CD14-positive monocyte (primary cell): ENCODE data around the gene AFAP1L1. TPM values are rescaled to one million over a fixed set of nuclear protein-coding genes. Genes with fewer than 3 reads are reported as not detected.

Experiments used
- DNase-seq, 3 donors: peaks; one replicate each; pipeline ENCODE4 v3.0.0-alpha.2; 2011 to 2022
- H2AFZ ChIP-seq: 2 replicates; pipeline ENCODE4 v1.6.0; 2012; ENCODE audit warnings: mild to moderate bottlenecking, low read depth, low read length, inconsistent platforms; ENCODE audit not compliant: insufficient read depth, poor library complexity, severe bottlenecking
- H3K27ac ChIP-seq, 2 donors: 1 replicate in 1 of 2; 2 replicates in 1 of 2; pipeline ENCODE4 v1.5.1; 2012 to 2013; ENCODE audit warnings: low read length in 2 of 2, control low read depth in 1 of 2, inconsistent platforms in 1 of 2, low read depth in 1 of 2, mild to moderate bottlenecking in 1 of 2
- H3K27me3 ChIP-seq, 2 donors: one replicate each; pipeline versions ENCODE4 v1.6.0 to v1.6.1; 2011 to 2013; ENCODE audit warnings: low read length in 2 of 2; ENCODE audit not compliant: control insufficient read depth in 2 of 2, insufficient read depth in 2 of 2
- H3K36me3 ChIP-seq, 2 donors: replicated peaks in 1 of 2; 1 replicate in 1 of 2; 2 replicates in 1 of 2; pipeline versions ENCODE4 v1.5.1 to v1.6.1; 2012 to 2013; ENCODE audit warnings: low read length in 2 of 2, control low read depth in 1 of 2, inconsistent platforms in 1 of 2, mild to moderate bottlenecking in 1 of 2; ENCODE audit not compliant: insufficient read depth in 2 of 2, control insufficient read depth in 1 of 2
- H3K4me1 ChIP-seq, 2 donors: 1 replicate in 1 of 2; 2 replicates in 1 of 2; pipeline versions ENCODE4 v1.5.1 to v1.6.1; 2012 to 2013; ENCODE audit warnings: low read length in 2 of 2, control low read depth in 1 of 2, inconsistent platforms in 1 of 2, mild to moderate bottlenecking in 1 of 2, moderate library complexity in 1 of 2; ENCODE audit not compliant: insufficient read depth in 2 of 2, control insufficient read depth in 1 of 2
- H3K4me2 ChIP-seq: replicated peaks from 2 replicates; pipeline ENCODE3; 2012; ENCODE audit warnings: low read length, moderate library complexity, mild to moderate bottlenecking; ENCODE audit not compliant: poor library complexity, severe bottlenecking; ENCODE audit errors: extremely low read depth
- H3K4me3 ChIP-seq, 3 experiments: fragments of 200-600 bp in 1 of 3; sonication (generic) in 1 of 3; replicated peaks in 1 of 3; 1 replicate in 2 of 3; 2 replicates in 1 of 3; pipeline ENCODE4 v1.5.1; 2011 to 2013; ENCODE audit warnings: low read length in 3 of 3, mild to moderate bottlenecking in 3 of 3, control low read depth in 2 of 3, low read depth in 2 of 3, inconsistent platforms in 1 of 3, moderate library complexity in 1 of 3
- H3K79me2 ChIP-seq: 2 replicates; pipeline ENCODE4 v1.6.0; 2012; ENCODE audit warnings: mild to moderate bottlenecking, control low read depth, inconsistent platforms, low read length, moderate library complexity; ENCODE audit not compliant: insufficient read depth
- H3K9ac ChIP-seq: 2 replicates; pipeline ENCODE4 v1.6.0; 2017; ENCODE audit warnings: low read length, mild to moderate bottlenecking; ENCODE audit not compliant: insufficient read depth, poor library complexity, severe bottlenecking
- H3K9me3 ChIP-seq, 2 donors: replicated peaks in 1 of 2; 1 replicate in 1 of 2; 2 replicates in 1 of 2; pipeline versions ENCODE4 v1.5.1 to v1.6.1; 2012 to 2013; ENCODE audit warnings: low read length in 2 of 2, control low read depth in 1 of 2; ENCODE audit not compliant: control insufficient read depth in 1 of 2, insufficient read depth in 1 of 2
- H4K20me1 ChIP-seq: 2 replicates; pipeline ENCODE4 v1.6.0; 2012; ENCODE audit warnings: mild to moderate bottlenecking, low read length, control low read depth, moderate library complexity; ENCODE audit not compliant: insufficient read depth
- H3K27ac Mint-ChIP-seq, 7 donors: one replicate each; pipeline ENCODE4 v1.8.0; 2020; ENCODE audit warnings: mild to moderate bottlenecking in 7 of 7, mixed read lengths in 7 of 7, moderate library complexity in 6 of 7, inconsistent platforms in 2 of 7
- H3K27me3 Mint-ChIP-seq, 3 donors: one replicate each; pipeline ENCODE4 v1.8.0; 2021 to 2022; ENCODE audit warnings: low read depth in 3 of 3, mild to moderate bottlenecking in 3 of 3, mixed read lengths in 3 of 3, moderate library complexity in 3 of 3, inconsistent platforms in 1 of 3
- H3K36me3 Mint-ChIP-seq, 2 donors: one replicate each; pipeline ENCODE4 v1.8.0; 2020; ENCODE audit warnings: mixed read lengths in 2 of 2, inconsistent platforms in 1 of 2, mild to moderate bottlenecking in 1 of 2
- H3K4me1 Mint-ChIP-seq: one replicate; pipeline ENCODE4 v1.8.0; 2020; ENCODE audit warnings: mild to moderate bottlenecking, mixed read lengths
- H3K4me3 Mint-ChIP-seq, 2 donors: one replicate each; pipeline ENCODE4 v1.8.0; 2020; ENCODE audit warnings: mild to moderate bottlenecking in 2 of 2, mixed read lengths in 2 of 2, moderate library complexity in 1 of 2
- H3K9me3 Mint-ChIP-seq, 7 donors: one replicate each; pipeline ENCODE4 v1.8.0; 2020 to 2022; ENCODE audit warnings: mixed read lengths in 7 of 7, mild to moderate bottlenecking in 6 of 7, moderate library complexity in 6 of 7, inconsistent platforms in 2 of 7
- WGBS: methylation state at CpG from one replicate; pipeline ENCODE4 v1.1.5; 2013; ENCODE audit warnings: missing lambda C conversion rate; ENCODE audit not compliant: insufficient coverage; 5-methylcytosine and 5-hydroxymethylcytosine counted together
- intact Hi-C, 2 donors: fragments of 100-400 bp; cut with micrococcal nuclease; formaldehyde crosslinking; loops; one replicate each; pipeline versions ENCODE4 v1.15.0 to v1.15.1; 2023
- polyA plus RNA-seq, 3 donors: library from polyadenylated mRNA; depleted of rRNA in 1 of 3; unstranded in 2 of 3; stranded (reverse) in 1 of 3; fragments of 300-500 nt in 2 of 3; fragments of >200 nt in 1 of 3; fragmentation: Illumina TruSeq in 2 of 3; gene quantifications; 1 replicate in 2 of 3; 2 replicates in 1 of 3; pipeline ENCODE4 v1.2.3, GENCODE V29; 2012 to 2021
- TF ChIP-seq, protein P1 (sequence below): fragments of 200-600 bp; IDR thresholded peaks from one replicate; pipeline ENCODE4 v1.8.0; 2022; ENCODE audit warnings: antibody characterized with exemption, mild to moderate bottlenecking

AFAP1L1 gene
- polyA plus RNA-seq, 3 donors, result not detected

DNA sequence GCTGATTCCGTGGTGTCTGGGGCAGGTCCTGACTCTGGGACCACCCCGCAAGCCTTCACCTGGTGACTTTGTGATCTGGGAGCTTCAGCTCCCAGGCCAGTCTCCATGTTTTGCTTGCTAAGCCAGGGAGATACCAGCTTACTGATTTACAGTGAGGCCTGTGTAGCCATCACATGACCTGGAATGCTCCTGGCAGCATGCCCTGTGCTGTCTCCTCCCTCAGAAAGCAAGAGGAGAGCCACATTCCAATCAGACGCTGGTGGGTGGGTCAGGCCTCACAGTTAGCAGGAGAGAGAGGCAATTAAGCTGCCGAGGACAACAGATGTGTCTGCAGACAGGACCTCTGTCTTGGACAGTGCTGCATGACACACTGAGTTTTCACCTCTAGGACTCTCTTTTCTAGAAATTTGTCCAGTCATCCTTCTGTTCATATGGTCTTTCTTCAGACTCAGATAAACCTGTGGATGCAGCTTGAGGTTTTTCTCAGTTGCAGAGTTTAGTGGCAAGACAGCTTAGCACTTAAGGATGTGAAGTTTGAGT lies 49.2 kb downstream of the AFAP1L1 start:
- Mint-ChIP-seq H3K9me3 (peaks cover 0 to 3% (median 0%) of the 10 kb centered on the region in 7 donors), H3K4me1 (peaks cover 5% of the 10 kb centered on the region), H3K27me3 (peaks cover 0 to 2% (median 0%) of the 10 kb centered on the region in 3 donors), H3K4me3 (no peak overlapping the region), H3K27ac (no peak overlapping the region), H3K36me3 (no peaks in the 10 kb centered on the region)
- Histone ChIP-seq H3K27ac (no peak overlapping the region), H3K27me3 (no peaks in the 10 kb centered on the region), H4K20me1 (no peaks in the 10 kb centered on the region), H3K36me3 (no peaks in the 10 kb centered on the region), H3K9ac (no peak overlapping the region), H3K79me2 (no peaks in the 10 kb centered on the region), H3K4me1 (no peaks in the 10 kb centered on the region), H3K4me3 (no peak overlapping the region), H2AFZ (peak overlapping the region; percentile 44), H3K9me3 (no peaks in the 10 kb centered on the region), H3K4me2 (no peak overlapping the region)
- 56% methylated on average over 4 of the region's 4 CpGs for WGBS
- intact Hi-C loops, result no loop called here
- TF ChIP-seq, protein P1, sequence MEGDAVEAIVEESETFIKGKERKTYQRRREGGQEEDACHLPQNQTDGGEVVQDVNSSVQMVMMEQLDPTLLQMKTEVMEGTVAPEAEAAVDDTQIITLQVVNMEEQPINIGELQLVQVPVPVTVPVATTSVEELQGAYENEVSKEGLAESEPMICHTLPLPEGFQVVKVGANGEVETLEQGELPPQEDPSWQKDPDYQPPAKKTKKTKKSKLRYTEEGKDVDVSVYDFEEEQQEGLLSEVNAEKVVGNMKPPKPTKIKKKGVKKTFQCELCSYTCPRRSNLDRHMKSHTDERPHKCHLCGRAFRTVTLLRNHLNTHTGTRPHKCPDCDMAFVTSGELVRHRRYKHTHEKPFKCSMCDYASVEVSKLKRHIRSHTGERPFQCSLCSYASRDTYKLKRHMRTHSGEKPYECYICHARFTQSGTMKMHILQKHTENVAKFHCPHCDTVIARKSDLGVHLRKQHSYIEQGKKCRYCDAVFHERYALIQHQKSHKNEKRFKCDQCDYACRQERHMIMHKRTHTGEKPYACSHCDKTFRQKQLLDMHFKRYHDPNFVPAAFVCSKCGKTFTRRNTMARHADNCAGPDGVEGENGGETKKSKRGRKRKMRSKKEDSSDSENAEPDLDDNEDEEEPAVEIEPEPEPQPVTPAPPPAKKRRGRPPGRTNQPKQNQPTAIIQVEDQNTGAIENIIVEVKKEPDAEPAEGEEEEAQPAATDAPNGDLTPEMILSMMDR, result no peak
- DNase-seq, result no peak

DNA sequence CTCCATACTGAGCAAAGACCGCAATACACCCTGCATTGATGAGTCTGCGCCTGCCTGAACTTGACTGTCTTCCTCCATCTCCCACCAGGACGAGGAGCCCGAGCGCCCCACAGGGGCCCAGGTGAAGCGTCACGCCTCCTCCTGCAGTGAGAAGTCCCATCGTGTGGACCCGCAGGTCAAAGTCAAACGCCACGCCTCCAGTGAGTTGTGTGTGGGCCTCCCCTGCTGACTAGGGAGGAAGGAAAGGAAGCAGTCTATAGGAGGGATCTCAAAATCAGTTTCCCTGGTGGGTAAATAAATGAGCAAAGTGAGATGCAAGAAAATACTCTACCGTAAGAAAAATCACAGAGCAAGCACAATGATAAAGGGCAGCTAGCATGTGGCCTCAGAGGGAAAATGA lies 50.9 kb downstream of the AFAP1L1 start:
- no peaks in the 10 kb centered on the region for H3K79me2 ChIP-seq
- no peak overlapping the region for H3K9ac ChIP-seq
- H4K20me1 ChIP-seq, result no peaks in the 10 kb centered on the region
- 96% methylated on average over 4 of the region's 12 CpGs for WGBS
- intact Hi-C loops, result no loop called here
- peaks cover 5% of the 10 kb centered on the region for H3K4me1 Mint-ChIP-seq
- no peak overlapping the region for H3K4me3 ChIP-seq
- no peak overlapping the region for H3K27ac Mint-ChIP-seq
- no peaks in the 10 kb centered on the region for H3K27me3 ChIP-seq
- TF ChIP-seq, protein P1, result no peak
- no peaks in the 10 kb centered on the region for H3K36me3 ChIP-seq
- H3K9me3 Mint-ChIP-seq, result peaks cover 0 to 3% (median 2%) of the 10 kb centered on the region in 7 donors
- DNase-seq, result no peak
- H3K4me1 ChIP-seq, result no peaks in the 10 kb centered on the region
- no peak overlapping the region for H3K4me3 Mint-ChIP-seq
- no peaks in the 10 kb centered on the region for H3K36me3 Mint-ChIP-seq
- no peaks in the 10 kb centered on the region for H3K9me3 ChIP-seq
- peaks cover 0 to 2% (median 0%) of the 10 kb centered on the region in 3 donors for H3K27me3 Mint-ChIP-seq
- H3K27ac ChIP-seq, result no peak overlapping the region
- no peak overlapping the region for H3K4me2 ChIP-seq
- H2AFZ ChIP-seq, result no peak overlapping the region
